ENCODE results near the gene ASTN2.

DNA sequence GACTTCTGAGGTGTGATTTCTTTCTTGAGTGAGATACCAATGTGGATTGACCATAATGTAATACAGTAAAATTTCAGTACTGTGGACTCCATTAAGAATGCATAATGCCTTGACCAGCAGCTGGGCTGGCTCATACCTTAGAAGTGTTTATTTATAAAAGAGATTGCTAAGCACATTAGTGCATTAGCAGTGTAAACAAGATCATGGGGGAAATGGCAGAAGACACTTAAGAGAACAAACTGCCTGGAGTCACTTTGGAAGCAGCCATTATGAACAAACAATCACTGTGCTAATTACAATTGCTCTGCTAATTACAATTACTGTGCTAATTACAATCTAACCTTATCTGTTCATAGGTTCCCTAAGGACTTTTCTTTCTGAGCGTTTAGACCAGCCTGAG, 623.5 kb downstream of the ASTN2 start:
- no peak for TF ChIP-seq EP300 (IDR thresholded peaks at IDR 0.05)
- TF ChIP-seq, protein P1, sequence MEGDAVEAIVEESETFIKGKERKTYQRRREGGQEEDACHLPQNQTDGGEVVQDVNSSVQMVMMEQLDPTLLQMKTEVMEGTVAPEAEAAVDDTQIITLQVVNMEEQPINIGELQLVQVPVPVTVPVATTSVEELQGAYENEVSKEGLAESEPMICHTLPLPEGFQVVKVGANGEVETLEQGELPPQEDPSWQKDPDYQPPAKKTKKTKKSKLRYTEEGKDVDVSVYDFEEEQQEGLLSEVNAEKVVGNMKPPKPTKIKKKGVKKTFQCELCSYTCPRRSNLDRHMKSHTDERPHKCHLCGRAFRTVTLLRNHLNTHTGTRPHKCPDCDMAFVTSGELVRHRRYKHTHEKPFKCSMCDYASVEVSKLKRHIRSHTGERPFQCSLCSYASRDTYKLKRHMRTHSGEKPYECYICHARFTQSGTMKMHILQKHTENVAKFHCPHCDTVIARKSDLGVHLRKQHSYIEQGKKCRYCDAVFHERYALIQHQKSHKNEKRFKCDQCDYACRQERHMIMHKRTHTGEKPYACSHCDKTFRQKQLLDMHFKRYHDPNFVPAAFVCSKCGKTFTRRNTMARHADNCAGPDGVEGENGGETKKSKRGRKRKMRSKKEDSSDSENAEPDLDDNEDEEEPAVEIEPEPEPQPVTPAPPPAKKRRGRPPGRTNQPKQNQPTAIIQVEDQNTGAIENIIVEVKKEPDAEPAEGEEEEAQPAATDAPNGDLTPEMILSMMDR (IDR thresholded peaks at IDR 0.05), result no peak
